K562 (cell line): ENCODE data around the gene ZP3. TPM values are rescaled to one million over a fixed set of nuclear protein-coding genes. Genes with fewer than 3 reads are reported as not detected.
A peak's percentile ranks its signal among the peaks of the same experiment; 100 is the strongest.

ENCODE experiments used
- CBX8 ChIP-seq: fragments of 200-600 bp; sonication (generic); IDR thresholded peaks from 2 replicates; pipeline ENCODE4 v1.6.1; 2012; ENCODE audit warnings: borderline replicate concordance, mixed run types, low read depth, mild to moderate bottlenecking, moderate library complexity, mixed read lengths, low read length, control low read depth, inconsistent platforms; ENCODE audit not compliant: poor library complexity, severe bottlenecking; ENCODE audit errors: extremely low read depth
- FOS ChIP-seq: IDR thresholded peaks from 3 replicates; pipeline ENCODE4 v1.6.1; 2011; ENCODE audit not compliant: insufficient read length; ENCODE audit errors: extremely low read depth
- FOXM1 ChIP-seq, 2 experiments: fragments of 450-650 bp in 1 of 2; sonication (generic) in 1 of 2; formaldehyde crosslinking in 1 of 2; IDR thresholded peaks; 2 replicates each; pipeline versions ENCODE4 v1.6.1 to v1.9.0; 2017 to 2022; ENCODE audit warnings: low read depth in 2 of 2, mild to moderate bottlenecking in 2 of 2, missing genetic modification reagents in 1 of 2, moderate library complexity in 1 of 2
- FUS ChIP-seq: fragments of 200-400 bp; formaldehyde crosslinking; optimal IDR thresholded peaks from 2 replicates; pipeline ENCODE3; 2017; ENCODE audit warnings: low read depth, low read length
- GMEB1 ChIP-seq: fragments of 250-450 bp; sonication (Bioruptor Pico); IDR thresholded peaks from 2 replicates; pipeline ENCODE4 v1.4.0; 2020; ENCODE audit warnings: mild to moderate bottlenecking
- KDM1A ChIP-seq, 2 experiments: fragments of 450-650 bp; IDR thresholded peaks; 2 replicates each; pipeline ENCODE4 v1.6.1; 2016; ENCODE audit warnings: mild to moderate bottlenecking in 2 of 2
- KLF1 ChIP-seq: fragments of 450-650 bp; IDR thresholded peaks from 2 replicates; pipeline ENCODE4 v1.6.1; 2016; ENCODE audit warnings: missing genetic modification characterization, missing compliant biosample characterization
- KLF13 ChIP-seq: fragments of 450-650 bp; IDR thresholded peaks from 2 replicates; pipeline ENCODE4 v1.6.1; 2016; ENCODE audit warnings: missing genetic modification characterization, low read depth, mild to moderate bottlenecking, missing compliant biosample characterization, moderate library complexity, borderline replicate concordance
- KLF16 ChIP-seq: IDR thresholded peaks from 2 replicates; pipeline ENCODE4 v1.6.1; 2016; ENCODE audit warnings: antibody characterized with exemption
- PREB ChIP-seq: sonication (generic); formaldehyde crosslinking; IDR thresholded peaks from 2 replicates; pipeline ENCODE4 v1.8.1; 2023; ENCODE audit warnings: mild to moderate bottlenecking, missing genetic modification reagents
- PTRF ChIP-seq: fragments of 450-650 bp; IDR thresholded peaks from 2 replicates; pipeline ENCODE4 v1.6.1; 2016; ENCODE audit warnings: mild to moderate bottlenecking, missing genetic modification characterization, missing compliant biosample characterization
- RNF219 ChIP-seq: fragments of 250-450 bp; sonication (Bioruptor Pico); IDR thresholded peaks from 2 replicates; pipeline ENCODE4 v1.5.0; 2022; ENCODE audit warnings: mild to moderate bottlenecking
- SAP30 ChIP-seq: fragments of 200-600 bp; sonication (generic); IDR thresholded peaks from 2 replicates; pipeline ENCODE4 v1.6.1; 2012; ENCODE audit warnings: borderline replicate concordance, low read depth, mild to moderate bottlenecking, moderate library complexity, low read length, control low read depth, inconsistent platforms; ENCODE audit not compliant: insufficient read depth, poor library complexity, severe bottlenecking
- SOX6 ChIP-seq: fragments of 450-650 bp; IDR thresholded peaks from 2 replicates; pipeline ENCODE4 v1.6.1; 2014; ENCODE audit warnings: mild to moderate bottlenecking
- SREBF1 ChIP-seq: fragments of 150-350 bp; IDR thresholded peaks from 2 replicates; pipeline ENCODE4 v1.6.1; 2014; ENCODE audit warnings: antibody characterized with exemption, low read depth, low read length, borderline replicate concordance
- SUPT5H ChIP-seq: fragments of 450-650 bp; IDR thresholded peaks from 2 replicates; pipeline ENCODE4 v1.6.1; 2016
- TRIM24 ChIP-seq, 2 experiments: fragments of 450-650 bp; IDR thresholded peaks; 2 replicates each; pipeline ENCODE4 v1.6.1; 2016
- ZNF175 ChIP-seq: fragments of 200-800 bp; sonication (Bioruptor generic); IDR thresholded peaks from 2 replicates; pipeline ENCODE4 v1.6.1; 2016; ENCODE audit warnings: low read depth, mild to moderate bottlenecking, missing genetic modification characterization, missing compliant biosample characterization
- ZNF408 ChIP-seq: fragments of 250-450 bp; sonication (Bioruptor Pico); IDR thresholded peaks from 2 replicates; pipeline ENCODE4 v1.4.0; 2020; ENCODE audit warnings: low read depth, mild to moderate bottlenecking, moderate library complexity
- ZNF583 ChIP-seq: fragments of 250-450 bp; sonication (Bioruptor Pico); IDR thresholded peaks from 2 replicates; pipeline ENCODE4 v1.4.0; 2020
- ZNF584 ChIP-seq: fragments of 200-800 bp; sonication (Bioruptor generic); IDR thresholded peaks from 2 replicates; pipeline ENCODE4 v1.6.1; 2016; ENCODE audit warnings: low read depth, mild to moderate bottlenecking, missing genetic modification characterization, missing compliant biosample characterization
- ZNF778 ChIP-seq: fragments of 450-650 bp; formaldehyde crosslinking; IDR thresholded peaks from 2 replicates; pipeline ENCODE4 v1.4.0; 2020; ENCODE audit warnings: mild to moderate bottlenecking, moderate library complexity
- polyA plus RNA-seq, 8 experiments: library from polyadenylated mRNA; depleted of rRNA in 4 of 8; stranded (reverse) in 5 of 8; unstranded in 3 of 8; fragments of >200 nt; fragmentation: Nextera tagmentation in 2 of 8; fragmentation: Illumina TruSeq in 1 of 8; extraction: Ambion mirVana in 2 of 8; extraction: Trizol in 1 of 8; gene quantifications; 2 replicates each; pipeline versions ENCODE4 v1.2.1 to v1.2.3, GENCODE V29; 2011 to 2014; ENCODE audit warnings: inconsistent platforms in 1 of 8, missing spikeins in 1 of 8
- total RNA-seq, 7 experiments: library from RNA; depleted of rRNA in 6 of 7; stranded (reverse); fragments of >200 nt in 6 of 7; fragmentation: Illumina TruSeq in 2 of 7; extraction: Trizol in 2 of 7; gene quantifications; 2 replicates each; pipeline versions ENCODE4 v1.2.1 to v1.2.3, GENCODE V29; 2011 to 2021; ENCODE audit warnings: low replicate concordance in 1 of 7
- TF ChIP-seq, protein P1 (sequence below): fragments of 450-650 bp; IDR thresholded peaks from 2 replicates; pipeline ENCODE4 v1.6.1; 2014; ENCODE audit warnings: low read depth, mild to moderate bottlenecking, moderate library complexity, borderline replicate concordance

ZP3 gene
- total and polyA plus RNA-seq, 9 of the 15 experiments (the other 6 are each of a cell fraction or from before 2014, with no cell fraction given): 1.4 to 3.8 (median 2.4) TPM

- no peak for TF ChIP-seq SOX6
- no peak for TF ChIP-seq FOS
- TF ChIP-seq PREB (CRISPR knock-in tag): no peak
- no peak for TF ChIP-seq ZNF584 (CRISPR knock-in tag)
- TF ChIP-seq KDM1A (IDR thresholded peaks at IDR 0.05): no peak
- TF ChIP-seq RNF219 (CRISPR knock-in tag): no peak
- no peak for TF ChIP-seq GMEB1
- TF ChIP-seq KLF1 (tag): no peak
- TF ChIP-seq ZNF408: no peak
- TF ChIP-seq, protein P1, sequence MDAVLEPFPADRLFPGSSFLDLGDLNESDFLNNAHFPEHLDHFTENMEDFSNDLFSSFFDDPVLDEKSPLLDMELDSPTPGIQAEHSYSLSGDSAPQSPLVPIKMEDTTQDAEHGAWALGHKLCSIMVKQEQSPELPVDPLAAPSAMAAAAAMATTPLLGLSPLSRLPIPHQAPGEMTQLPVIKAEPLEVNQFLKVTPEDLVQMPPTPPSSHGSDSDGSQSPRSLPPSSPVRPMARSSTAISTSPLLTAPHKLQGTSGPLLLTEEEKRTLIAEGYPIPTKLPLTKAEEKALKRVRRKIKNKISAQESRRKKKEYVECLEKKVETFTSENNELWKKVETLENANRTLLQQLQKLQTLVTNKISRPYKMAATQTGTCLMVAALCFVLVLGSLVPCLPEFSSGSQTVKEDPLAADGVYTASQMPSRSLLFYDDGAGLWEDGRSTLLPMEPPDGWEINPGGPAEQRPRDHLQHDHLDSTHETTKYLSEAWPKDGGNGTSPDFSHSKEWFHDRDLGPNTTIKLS: no peak
- TF ChIP-seq ZNF778: no peak
- no peak for TF ChIP-seq KLF16
- no peak for TF ChIP-seq ZNF583 (CRISPR knock-in tag)
- TF ChIP-seq FUS: no peak
- TF ChIP-seq SUPT5H: no peak
- TF ChIP-seq FOXM1 (IDR thresholded peaks at IDR 0.05; ENCODE audit: low read depth): no peak
- no peak for TF ChIP-seq FOXM1 (CRISPR knock-in tag; IDR thresholded peaks at IDR 0.05; ENCODE audit: low read depth)
- TF ChIP-seq SAP30: no peak
- no peak for TF ChIP-seq SREBF1
- no peak for TF ChIP-seq TRIM24 (IDR thresholded peaks at IDR 0.05)
- no peak for TF ChIP-seq KLF13 (tag)
- no peak for TF ChIP-seq CBX8
- TF ChIP-seq PTRF (tag): no peak; the same call in 1 of the 2 replicates
- TF ChIP-seq ZNF175 (CRISPR knock-in tag): peak; percentile 53; the same call in 1 of the 2 replicates
- TF ChIP-seq, all 486 proteins: peak for 44
Measured at GRCh38 chr7:76392531-76393115, 32.1 kb upstream of the ZP3 start (continued).
